PC-9 (cell line): ENCODE data around the gene VPS50.

ENCODE experiments used
- CTCF ChIP-seq: fragments of 200-600 bp; sonication (generic); conservative IDR thresholded peaks from 2 replicates; pipeline ENCODE4 v1.6.1; 2017; ENCODE audit warnings: mixed run types, antibody characterized with exemption, mild to moderate bottlenecking, moderate library complexity
- EZH2 ChIP-seq: fragments of 200-600 bp; sonication (generic); IDR thresholded peaks from 2 replicates; pipeline ENCODE4 v1.8.0; 2017; ENCODE audit warnings: antibody characterized with exemption, low read depth

GRCh38 chr7:93314449-93314848 lies 82.3 kb downstream of the VPS50 start:
- no peak for TF ChIP-seq EZH2
- no peak for TF ChIP-seq CTCF
